ENCODE data around the gene SGCD. TPM values are rescaled to one million over a fixed set of nuclear protein-coding genes. Genes with fewer than 3 reads are reported as not detected.

The SGCD gene
- total RNA-seq, 3 donors from 2014 or later, result 3.1 to 15.4 (median 6.2) TPM

GRCh38 chr5:156698323-156698722, 371.4 kb downstream of the SGCD start:
- no peaks in the 10 kb centered on the region for H3K36me3 ChIP-seq
- no peak overlapping the region for H3K27ac ChIP-seq
- no peak for DNase-seq (ENCODE audit: low spot score in 2 of 2)
- H3K9me3 ChIP-seq, result no peaks in the 10 kb centered on the region
- TF ChIP-seq CTCF (IDR thresholded peaks at IDR 0.05), result no peak
- no peak for TF ChIP-seq POLR2AphosphoS5 (IDR thresholded peaks at IDR 0.05)
- TF ChIP-seq POLR2A (IDR thresholded peaks at IDR 0.05), result no peak
- H3K4me1 ChIP-seq, result no peaks in the 10 kb centered on the region
- intact Hi-C loops (cut with DNase I; ENCODE audit: low total_unique reads), result no loop called here
- no peaks in the 10 kb centered on the region for H3K27me3 ChIP-seq
- H3K4me3 ChIP-seq, result no peak overlapping the region

GRCh38 chr5:156699147-156699546, 372.2 kb downstream of the SGCD start:
- TF ChIP-seq CTCF (IDR thresholded peaks at IDR 0.05) (no peak), POLR2AphosphoS5 (IDR thresholded peaks at IDR 0.05) (no peak), POLR2A (IDR thresholded peaks at IDR 0.05) (no peak)
- DNase-seq (ENCODE audit: low spot score in 2 of 2), result no peak
- Histone ChIP-seq H3K27me3 (no peaks in the 10 kb centered on the region), H3K4me1 (no peaks in the 10 kb centered on the region), H3K4me3 (no peak overlapping the region), H3K36me3 (no peaks in the 10 kb centered on the region), H3K27ac (no peak overlapping the region), H3K9me3 (no peaks in the 10 kb centered on the region)
- intact Hi-C loops (cut with DNase I; ENCODE audit: low total_unique reads), result no loop called here

DNA sequence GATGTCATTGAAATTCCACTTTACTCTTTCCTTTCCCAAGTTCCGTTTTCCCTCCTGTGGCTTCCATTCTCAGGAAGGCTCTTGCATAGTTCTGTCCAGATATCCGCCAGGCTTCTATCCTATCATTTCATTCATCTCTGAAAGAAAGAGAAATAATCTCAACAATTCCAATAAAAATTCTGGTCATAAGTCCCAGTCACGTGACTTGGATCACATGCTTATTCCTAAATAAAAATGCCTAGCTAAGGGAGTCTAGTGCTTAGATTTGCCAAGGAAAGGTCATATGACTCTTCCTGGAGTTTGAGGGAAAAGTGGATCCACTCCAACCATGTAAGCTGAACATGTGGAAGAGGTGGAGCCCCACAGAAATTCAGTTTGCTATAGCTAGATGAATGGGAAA, 377.2 kb downstream of the SGCD start:
- TF ChIP-seq CTCF (IDR thresholded peaks at IDR 0.05) (no peak), POLR2AphosphoS5 (IDR thresholded peaks at IDR 0.05) (no peak), POLR2A (IDR thresholded peaks at IDR 0.05) (no peak)
- H3K27ac ChIP-seq, result no peak overlapping the region
- H3K9me3 ChIP-seq, result no peaks in the 10 kb centered on the region
- no peak overlapping the region for H3K4me3 ChIP-seq
- no peaks in the 10 kb centered on the region for H3K36me3 ChIP-seq
- no peaks in the 10 kb centered on the region for H3K4me1 ChIP-seq
- no peaks in the 10 kb centered on the region for H3K27me3 ChIP-seq
- DNase-seq (ENCODE audit: low spot score in 2 of 2), result no peak
- intact Hi-C loops (cut with DNase I; ENCODE audit: low total_unique reads), result no loop called here

DNA sequence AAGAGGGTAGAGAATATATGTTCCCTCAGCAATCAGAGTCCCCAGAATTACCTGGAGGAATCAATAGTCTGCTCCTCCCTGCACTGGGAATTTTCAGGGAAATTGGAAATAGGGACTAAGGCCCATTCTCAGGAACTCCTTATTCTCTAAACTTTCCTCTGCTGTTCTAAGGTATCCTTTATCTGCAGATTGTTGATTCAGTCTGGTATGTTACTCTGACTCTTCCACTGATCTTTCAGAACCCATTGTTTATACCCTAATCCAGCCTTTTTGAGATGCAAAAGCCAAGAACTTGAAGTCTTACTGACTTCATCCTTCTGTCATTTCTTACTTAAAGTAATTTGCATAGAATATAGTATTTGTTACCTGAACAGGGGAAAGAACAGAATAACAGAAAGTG, 379.7 kb downstream of the SGCD start:
- H3K36me3 ChIP-seq, result no peaks in the 10 kb centered on the region
- DNase-seq (ENCODE audit: low spot score in 2 of 2), result no peak
- no peaks in the 10 kb centered on the region for H3K9me3 ChIP-seq
- TF ChIP-seq CTCF (IDR thresholded peaks at IDR 0.05), result no peak
- TF ChIP-seq POLR2A (IDR thresholded peaks at IDR 0.05), result no peak
- no peak for TF ChIP-seq POLR2AphosphoS5 (IDR thresholded peaks at IDR 0.05)
- intact Hi-C loops (cut with DNase I; ENCODE audit: low total_unique reads), result no loop called here
- no peak overlapping the region for H3K4me3 ChIP-seq
- no peak overlapping the region for H3K27ac ChIP-seq
- no peaks in the 10 kb centered on the region for H3K4me1 ChIP-seq
- H3K27me3 ChIP-seq, result no peaks in the 10 kb centered on the region

GRCh38 chr5:156707750-156708149, 380.8 kb downstream of the SGCD start:
- H3K36me3 ChIP-seq, result no peaks in the 10 kb centered on the region
- TF ChIP-seq CTCF (IDR thresholded peaks at IDR 0.05) (no peak), POLR2A (IDR thresholded peaks at IDR 0.05) (no peak), POLR2AphosphoS5 (IDR thresholded peaks at IDR 0.05) (no peak)
- H3K9me3 ChIP-seq, result no peaks in the 10 kb centered on the region
- no peaks in the 10 kb centered on the region for H3K4me1 ChIP-seq
- intact Hi-C loops (cut with DNase I; ENCODE audit: low total_unique reads), result no loop called here
- H3K27me3 ChIP-seq, result no peaks in the 10 kb centered on the region
- no peak overlapping the region for H3K27ac ChIP-seq
- H3K4me3 ChIP-seq, result no peak overlapping the region
- no peak for DNase-seq (ENCODE audit: low spot score in 2 of 2)
